ENCODE measurements around the gene DNAH11.
"Not testable (repeated sequence)": the region's sequence is repeated elsewhere in the genome, so short reads cannot be mapped to it uniquely, and the experiment has no call there.

DNAH11 gene

GRCh38 chr7:21933293-21933692 lies 390.5 kb downstream of the DNAH11 start:
- DNase-seq (ENCODE audit: low spot score) = not testable (repeated sequence)

- no peak for DNase-seq (ENCODE audit: low spot score)
Measured at GRCh38 chr7:21934808-21935207, 392.0 kb downstream of the DNAH11 start.

- DNase-seq (ENCODE audit: low spot score) = no peak
Measured at GRCh38 chr7:21938463-21938862, 395.6 kb downstream of the DNAH11 start.

- no peak for DNase-seq (ENCODE audit: low spot score)
Measured at GRCh38 chr7:21939136-21939857, 396.5 kb downstream of the DNAH11 start.

GRCh38 chr7:21939858-21940372 lies 397.1 kb downstream of the DNAH11 start:
- DNase-seq (ENCODE audit: low spot score) = no peak

DNA sequence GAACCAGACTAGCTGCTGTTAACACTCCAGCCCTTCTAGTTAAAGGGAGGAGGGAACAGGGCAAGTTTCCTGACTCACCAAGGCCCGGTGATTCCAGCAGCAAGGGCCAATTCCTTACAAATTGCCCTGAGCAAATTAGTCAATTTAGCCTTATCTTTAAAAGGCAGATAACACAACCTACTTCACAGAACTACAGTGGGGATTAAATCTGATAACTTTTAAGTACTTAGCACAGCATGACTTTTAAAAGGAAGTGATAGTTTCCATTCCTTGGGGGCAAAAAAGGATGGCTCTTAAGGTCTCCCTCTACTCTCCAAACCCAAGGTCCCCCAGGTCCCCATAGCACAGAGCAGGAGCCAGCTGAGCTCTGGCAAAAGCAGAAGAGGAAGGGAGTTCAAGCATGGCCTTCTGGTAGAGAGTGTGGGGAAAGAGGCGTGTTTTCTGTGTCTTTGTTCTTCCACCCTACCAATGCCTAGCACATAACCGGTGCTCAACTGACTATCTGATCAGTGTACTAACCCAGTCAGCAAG lies 398.8 kb downstream of the DNAH11 start:
- DNase-seq (ENCODE audit: low spot score) = no peak

DNA sequence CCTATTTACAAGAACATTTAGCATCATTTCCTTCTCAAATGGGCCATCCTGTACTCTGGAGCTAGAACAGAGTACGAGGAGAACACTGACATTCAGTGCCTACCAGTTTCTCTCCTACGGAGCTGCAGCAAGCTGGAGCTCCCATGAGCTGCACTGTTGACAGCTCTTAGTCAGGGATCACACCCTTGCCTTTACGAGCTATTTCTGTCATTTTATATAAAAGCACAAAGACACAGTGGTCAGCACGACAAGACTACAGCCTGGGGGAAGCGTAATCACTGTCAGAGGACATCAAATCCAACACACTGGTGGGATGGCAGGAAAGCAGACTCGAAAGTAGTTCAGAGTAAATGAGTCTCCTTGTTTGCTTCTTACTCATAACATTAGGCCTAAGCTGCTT lies 400.1 kb downstream of the DNAH11 start:
- no peak for DNase-seq (ENCODE audit: low spot score)

DNA sequence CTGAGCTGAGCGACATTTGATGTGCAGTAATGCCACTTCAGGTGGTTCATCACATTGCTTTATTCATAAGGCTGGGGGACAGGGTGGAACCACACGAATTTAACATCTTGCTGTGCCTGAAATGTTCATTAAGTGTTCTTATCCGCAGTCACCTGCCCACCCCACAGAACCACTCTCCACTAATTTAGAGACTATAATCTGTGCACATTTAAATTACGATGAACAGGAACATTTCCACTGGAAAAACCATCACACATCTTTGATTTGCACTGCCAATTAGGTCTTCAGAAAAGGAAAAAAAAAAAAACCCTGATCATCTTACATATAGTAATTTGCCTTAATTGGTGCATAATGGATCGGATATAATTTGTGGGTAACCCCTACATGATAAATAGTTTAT lies 400.6 kb downstream of the DNAH11 start:
- DNase-seq (ENCODE audit: low spot score) = no peak

- peak; percentile 25 for DNase-seq (ENCODE audit: low spot score)
Measured at GRCh38 chr7:21944616-21945453, 402.0 kb downstream of the DNAH11 start.

DNA sequence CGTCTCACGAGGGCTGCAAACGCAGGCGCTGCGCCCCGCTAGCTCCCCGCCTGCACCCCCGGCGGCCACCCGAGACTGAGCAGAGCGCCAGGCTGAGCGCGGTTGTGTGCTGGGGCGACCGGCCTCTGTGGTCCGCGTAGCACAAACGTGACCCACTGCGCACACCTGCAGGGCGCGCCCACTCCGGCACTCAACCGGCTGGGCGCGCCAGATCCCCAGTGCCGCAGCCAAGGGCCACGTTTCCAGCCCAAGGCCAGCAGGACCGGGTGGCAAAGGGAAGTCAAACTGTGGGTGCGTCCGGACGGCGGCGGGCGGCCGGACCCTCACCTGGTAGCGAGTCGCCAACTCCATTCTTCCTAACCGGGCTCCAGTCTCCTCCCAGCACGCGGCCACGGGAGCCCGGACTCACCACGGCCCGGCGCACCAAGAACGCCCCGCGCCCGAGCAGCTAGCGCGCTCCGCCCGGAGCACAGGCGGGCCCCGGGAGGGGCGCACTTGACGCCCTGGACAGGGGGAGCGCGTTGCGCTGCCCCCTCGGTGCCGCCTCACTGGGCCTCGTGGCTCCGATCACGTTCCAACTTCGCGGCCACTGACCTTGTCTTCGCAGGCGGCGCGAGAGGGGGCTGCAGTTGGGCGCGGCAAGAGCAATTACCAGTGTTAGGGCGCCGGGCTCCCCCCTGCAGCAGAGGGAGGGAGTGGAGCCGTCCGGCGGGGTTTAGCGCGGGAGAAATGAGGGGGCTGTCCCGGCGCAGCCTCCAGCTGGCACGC lies 402.8 kb downstream of the DNAH11 start, which contains the start of gene CDCA7L:
Gene CDCA7L (minus strand): TSS at position 446 of the 768 bp plus-strand sequence. CDS start 95 bp downstream, at position 351.
- peak; percentile 66 for DNase-seq (ENCODE audit: low spot score)

DNA sequence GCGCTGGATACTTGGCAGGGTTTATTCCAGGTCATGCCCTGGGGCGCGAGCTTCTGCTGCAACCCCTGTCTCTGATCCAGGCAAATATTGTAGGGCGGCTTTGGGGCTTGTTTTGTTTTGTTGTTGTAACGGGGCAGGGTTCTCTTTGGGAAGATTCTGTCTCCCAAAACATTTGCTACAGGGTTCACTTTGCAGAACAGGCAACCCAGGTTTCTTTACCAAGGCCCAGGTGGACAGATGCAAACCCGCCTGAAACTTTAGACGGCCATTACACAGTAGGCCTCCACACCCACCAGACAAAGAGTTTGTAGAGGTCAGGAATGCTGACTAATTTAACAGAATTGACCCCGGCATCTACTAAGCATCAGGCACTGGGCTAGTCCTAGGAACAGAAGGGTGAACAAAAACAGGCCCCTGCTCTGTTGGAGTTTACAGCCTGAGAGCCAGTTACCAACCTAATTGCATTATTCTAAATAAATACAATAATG lies 403.4 kb downstream of the DNAH11 start:
- DNase-seq (ENCODE audit: low spot score) = no peak

- no peak for DNase-seq (ENCODE audit: low spot score)
Measured at GRCh38 chr7:21947056-21947455, 404.2 kb downstream of the DNAH11 start.

- no peak for DNase-seq (ENCODE audit: low spot score)
Measured at GRCh38 chr7:21947946-21948345, 405.1 kb downstream of the DNAH11 start.

DNA sequence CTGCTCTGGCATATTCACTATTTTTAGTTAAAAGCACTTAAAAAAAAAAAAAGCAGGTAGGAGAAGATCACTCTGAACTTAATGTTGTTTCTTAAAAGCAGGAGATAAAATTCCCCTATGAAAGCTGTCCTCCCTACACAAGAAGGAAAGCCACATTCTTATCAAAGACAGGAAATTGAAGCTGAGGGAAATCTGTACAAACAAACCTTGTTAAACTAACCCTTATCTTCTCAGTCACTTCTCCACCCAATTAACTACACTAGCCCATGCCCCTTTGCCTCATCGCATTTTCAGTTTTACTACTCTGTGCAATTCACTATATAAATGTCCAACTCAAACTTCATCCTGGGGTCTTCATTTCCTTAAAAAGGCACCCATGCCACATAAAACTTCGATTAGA lies 405.5 kb downstream of the DNAH11 start:
- no peak for DNase-seq (ENCODE audit: low spot score)

DNA sequence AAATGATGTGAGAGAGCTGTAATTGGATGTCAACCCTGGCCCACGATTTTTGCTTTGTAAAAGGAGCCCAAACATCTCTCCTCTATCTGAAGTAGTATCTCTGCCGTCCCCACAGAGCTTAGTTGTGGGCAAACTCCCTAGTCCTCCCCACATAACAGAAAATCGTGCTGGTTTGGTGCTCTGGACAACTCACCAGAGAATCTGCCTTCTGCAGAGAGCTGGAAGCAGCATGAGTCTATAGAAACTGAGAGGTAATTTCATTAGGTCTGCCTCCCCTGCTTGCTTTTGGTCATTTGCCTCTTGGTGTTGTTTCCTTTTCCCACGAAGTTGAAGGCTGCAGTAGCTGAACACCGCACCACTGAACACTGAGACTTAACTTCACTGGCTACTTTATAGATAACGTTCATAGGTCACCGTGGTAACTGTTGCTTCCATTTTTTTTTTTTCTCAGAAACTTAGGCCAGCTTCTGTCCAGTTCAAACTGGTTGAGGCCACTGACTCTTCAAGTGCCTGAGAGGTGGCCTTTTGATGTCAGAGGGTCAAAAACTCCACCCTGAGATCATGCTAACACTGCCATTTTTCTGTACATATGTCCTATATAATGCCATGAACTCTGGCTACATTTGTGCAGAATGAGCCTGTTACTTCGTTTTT lies 406.2 kb downstream of the DNAH11 start:
- DNase-seq (ENCODE audit: low spot score) = no peak
